Upper lobe of right lung (tissue), 1 donor: ENCODE data around the gene SRSF9. TPM values are rescaled to one million over a fixed set of nuclear protein-coding genes. Genes with fewer than 3 reads are reported as not detected.

ENCODE experiments used
- ATAC-seq: fragments of 200-7000 bp; cut with Tn5 transposase; one replicate; pipeline ENCODE4 v1.9.1; 2020; ENCODE audit warnings: mild to moderate bottlenecking, moderate library complexity
- DNase-seq: peaks from one replicate; pipeline ENCODE4 v3.0.0-alpha.2; 2020
- H3K27ac ChIP-seq: fragments of 200-600 bp; one replicate; pipeline ENCODE4 v1.8.0; 2022
- H3K27me3 ChIP-seq: fragments of 200-600 bp; one replicate; pipeline ENCODE4 v1.8.0; 2022; ENCODE audit warnings: mild to moderate bottlenecking
- H3K36me3 ChIP-seq: fragments of 200-600 bp; one replicate; pipeline ENCODE4 v1.8.0; 2022
- H3K4me1 ChIP-seq: fragments of 200-600 bp; one replicate; pipeline ENCODE4 v1.8.0; 2022
- H3K4me3 ChIP-seq: fragments of 200-600 bp; one replicate; pipeline ENCODE4 v1.8.0; 2022; ENCODE audit warnings: mild to moderate bottlenecking
- H3K9me3 ChIP-seq: fragments of 200-600 bp; one replicate; pipeline ENCODE4 v1.8.0; 2022
- CTCF ChIP-seq: fragments of 200-600 bp; IDR thresholded peaks from one replicate; pipeline ENCODE4 v1.8.0; 2022; ENCODE audit warnings: antibody characterized with exemption
- intact Hi-C: fragments of 100-400 bp; cut with DNase I; formaldehyde crosslinking; loops from one replicate; pipeline ENCODE4 v1.11.0; 2022
- total RNA-seq: library from RNA; stranded (reverse); fragmentation: NEBNext Ultra II Directional; extraction: Animal tissue kit (Norgen Biotek cat#: 25700); gene quantifications from one replicate; pipeline ENCODE4 v1.2.1, GENCODE V29; 2021
- donor health status: DM: no; HTN: yes; CAD: no; lungs with severe emphysema.

The SRSF9 gene
- total RNA-seq, 1 donor from 2014 or later = 116 TPM

DNA sequence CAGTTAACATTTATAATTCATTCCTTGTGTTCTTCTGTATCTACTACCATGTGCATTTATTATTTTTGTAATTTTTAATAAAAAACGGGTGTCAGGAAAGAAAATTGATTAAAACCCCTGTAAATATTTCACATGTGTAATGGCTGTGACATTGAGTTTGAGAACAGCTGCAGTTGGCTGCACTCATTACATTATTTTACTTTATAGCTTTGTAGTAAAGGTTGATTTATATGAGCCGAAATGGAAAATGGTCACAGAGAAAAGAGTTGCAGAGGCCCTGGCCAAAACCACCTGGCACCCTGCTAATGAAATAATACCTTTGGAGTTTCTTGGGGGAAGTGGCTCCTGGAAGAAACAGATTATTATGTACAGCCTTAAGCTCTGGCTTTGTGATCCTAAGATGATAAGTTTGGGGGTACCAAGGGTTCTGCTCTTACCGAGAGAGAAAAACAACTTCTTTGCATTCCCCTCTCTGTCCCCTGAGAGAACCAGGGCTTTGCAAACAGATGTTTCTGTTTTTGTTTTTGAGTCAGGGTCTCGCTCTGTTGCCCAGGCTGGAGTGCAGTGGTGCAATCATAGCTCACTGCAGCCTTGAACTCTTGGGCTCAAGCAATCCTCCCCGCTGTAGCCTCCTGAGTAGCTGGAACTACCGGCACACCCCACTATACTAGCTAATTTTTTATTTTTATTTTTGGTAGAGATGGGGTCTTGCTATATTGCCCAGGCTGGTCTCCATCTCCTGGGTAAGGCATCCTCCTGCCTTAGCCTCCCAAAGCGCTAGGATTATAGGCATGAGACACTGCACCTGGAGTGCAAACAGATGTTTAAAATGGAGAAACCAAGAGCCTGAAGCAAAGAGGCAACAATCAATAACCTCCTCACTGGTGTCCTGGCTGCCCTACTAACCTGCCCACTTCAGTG lies 16.7 kb upstream of the SRSF9 start:
- Histone ChIP-seq H3K4me1 (no peaks in the 10 kb centered on the region), H3K27me3 (no peaks in the 10 kb centered on the region), H3K9me3 (no peaks in the 10 kb centered on the region), H3K27ac (no peak overlapping the region), H3K36me3 (no peaks in the 10 kb centered on the region), H3K4me3 (no peak overlapping the region)
- intact Hi-C loops = no loop called here
- ATAC-seq (no peak), DNase-seq (no peak)
- TF ChIP-seq CTCF = no peak

DNA sequence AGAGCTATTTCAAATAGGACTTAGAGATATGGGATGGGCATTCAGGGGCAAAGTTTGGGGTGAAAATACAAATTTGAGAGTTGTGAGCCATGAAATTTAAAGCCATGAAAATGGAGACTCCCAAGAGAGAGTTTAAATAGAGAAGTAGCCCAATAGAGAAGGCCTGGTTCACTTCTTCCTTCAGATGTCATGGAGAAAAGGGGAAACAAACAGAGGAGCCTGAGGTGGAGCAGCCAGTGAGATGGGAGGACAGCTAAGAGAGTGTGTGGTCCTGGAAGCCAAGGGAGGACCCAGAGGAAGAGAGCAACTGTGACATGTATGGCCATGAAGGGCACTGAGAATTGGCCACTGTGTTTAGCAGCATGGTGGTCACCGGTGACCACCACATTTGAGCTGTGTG lies 14.1 kb upstream of the SRSF9 start:
- no peak for TF ChIP-seq CTCF
- DNase-seq = no peak
- ATAC-seq = peak; percentile 44

GRCh38 chr12:120481022-120481767 lies 11.6 kb upstream of the SRSF9 start:
- H3K4me3 ChIP-seq = no peak overlapping the region
- H3K27me3 ChIP-seq = no peaks in the 10 kb centered on the region
- TF ChIP-seq CTCF = no peak
- peak overlapping the region; percentile 6 for H3K27ac ChIP-seq
- no peaks in the 10 kb centered on the region for H3K9me3 ChIP-seq
- no peak for ATAC-seq
- no peaks in the 10 kb centered on the region for H3K4me1 ChIP-seq
- intact Hi-C loops = no loop called here
- no peaks in the 10 kb centered on the region for H3K36me3 ChIP-seq
- DNase-seq = no peak

More for the DNA sequence above, 14.1 kb upstream of the SRSF9 start:
- H3K9me3 ChIP-seq = no peaks in the 10 kb centered on the region
- H3K36me3 ChIP-seq = no peaks in the 10 kb centered on the region
- H3K27ac ChIP-seq = no peak overlapping the region
- no peaks in the 10 kb centered on the region for H3K27me3 ChIP-seq
- no peaks in the 10 kb centered on the region for H3K4me1 ChIP-seq
- H3K4me3 ChIP-seq = no peak overlapping the region
- intact Hi-C loops = no loop called here

DNA sequence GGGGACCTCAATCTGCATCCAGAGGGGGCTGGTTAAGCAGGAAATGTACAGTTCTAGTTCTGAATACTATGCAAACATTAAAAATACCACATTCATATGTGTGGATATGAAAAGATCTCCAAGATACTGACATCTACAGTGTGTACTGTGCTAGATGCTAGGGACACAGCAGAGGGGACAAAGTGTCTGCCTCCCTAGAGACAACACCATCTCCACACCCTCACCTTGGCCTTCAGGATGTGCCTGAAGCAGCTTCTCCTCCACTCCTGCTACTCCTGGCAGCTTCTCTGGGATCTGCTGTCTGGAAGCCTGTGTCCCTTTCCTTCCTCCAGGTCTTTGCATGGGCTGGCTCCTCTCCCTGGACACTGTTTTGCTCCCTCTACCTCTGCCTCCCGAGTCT lies 10.7 kb upstream of the SRSF9 start:
- Histone ChIP-seq H3K27me3 (no peaks in the 10 kb centered on the region), H3K4me1 (no peaks in the 10 kb centered on the region), H3K27ac (peak overlapping the region; percentile 42), H3K36me3 (no peaks in the 10 kb centered on the region), H3K4me3 (no peak overlapping the region), H3K9me3 (no peaks in the 10 kb centered on the region)
- intact Hi-C loops = no loop called here
- DNase-seq (no peak), ATAC-seq (no peak)
- no peak for TF ChIP-seq CTCF

GRCh38 chr12:120479458-120479857 lies 9.9 kb upstream of the SRSF9 start:
- H3K4me3 ChIP-seq = no peak overlapping the region
- no peaks in the 10 kb centered on the region for H3K9me3 ChIP-seq
- no peaks in the 10 kb centered on the region for H3K36me3 ChIP-seq
- no peaks in the 10 kb centered on the region for H3K27me3 ChIP-seq
- TF ChIP-seq CTCF = no peak
- no peak for DNase-seq
- no peak overlapping the region for H3K27ac ChIP-seq
- no peaks in the 10 kb centered on the region for H3K4me1 ChIP-seq
- no peak for ATAC-seq
- intact Hi-C loops = no loop called here
